Fibroblast of skin of back (primary cell): ENCODE measurements around the gene B3GALT6.

Experiments used
- DNase-seq: peaks from one replicate; pipeline ENCODE4 v3.0.0-alpha.2; 2013

The B3GALT6 gene

DNA sequence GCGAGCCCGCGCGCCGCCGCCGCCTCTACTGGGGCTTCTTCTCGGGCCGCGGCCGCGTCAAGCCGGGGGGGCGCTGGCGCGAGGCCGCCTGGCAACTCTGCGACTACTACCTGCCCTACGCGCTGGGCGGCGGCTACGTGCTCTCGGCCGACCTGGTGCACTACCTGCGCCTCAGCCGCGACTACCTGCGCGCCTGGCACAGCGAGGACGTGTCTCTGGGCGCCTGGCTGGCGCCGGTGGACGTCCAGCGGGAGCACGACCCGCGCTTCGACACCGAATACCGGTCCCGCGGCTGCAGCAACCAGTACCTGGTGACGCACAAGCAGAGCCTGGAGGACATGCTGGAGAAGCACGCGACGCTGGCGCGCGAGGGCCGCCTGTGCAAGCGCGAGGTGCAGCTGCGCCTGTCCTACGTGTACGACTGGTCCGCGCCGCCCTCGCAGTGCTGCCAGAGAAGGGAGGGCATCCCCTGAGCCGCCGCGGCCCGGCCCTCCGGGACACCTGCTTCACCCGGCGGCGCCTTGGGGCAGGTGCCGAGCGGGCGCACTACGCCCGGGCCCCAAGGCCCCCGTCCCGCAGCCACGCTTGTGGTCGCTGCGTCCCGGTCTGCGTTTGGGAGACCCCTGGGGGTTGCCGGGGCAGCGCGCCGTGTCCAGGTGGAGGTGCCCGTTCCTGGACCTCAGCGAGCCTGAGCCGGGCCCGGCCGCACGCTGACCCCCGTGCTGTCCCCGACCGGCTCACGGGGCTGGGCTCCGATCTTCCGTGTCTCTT is 944 bp downstream of the B3GALT6 start:
- DNase-seq, result no peak

DNA sequence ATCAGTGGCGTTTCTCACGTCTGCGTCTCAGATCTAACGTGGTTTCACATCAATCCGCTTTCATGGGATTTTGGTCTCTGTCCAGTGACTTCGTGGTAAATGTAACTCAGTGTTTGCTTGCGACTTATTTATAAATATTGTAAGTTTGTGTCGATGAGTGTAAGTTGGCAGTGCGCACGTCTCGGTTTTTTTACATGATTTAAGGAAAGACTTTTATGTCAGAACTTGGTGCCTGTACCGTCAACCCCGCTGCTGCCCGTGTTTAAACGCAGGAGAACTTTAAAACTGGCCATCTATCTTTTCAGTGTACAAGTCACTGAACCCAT is 1.5 kb downstream of the B3GALT6 start:
- no peak for DNase-seq

- no peak for DNase-seq
These were observed 2.3 kb downstream of the B3GALT6 start for GRCh38 chr1:1234180-1234808.

GRCh38 chr1:1235016-1235744 is 3.1 kb downstream of the B3GALT6 start:
- DNase-seq, result no peak

GRCh38 chr1:1236176-1236763 is 4.2 kb downstream of the B3GALT6 start:
- DNase-seq, result no peak

- DNase-seq, result no peak
These were observed 5.2 kb downstream of the B3GALT6 start for GRCh38 chr1:1236945-1237873.

DNA sequence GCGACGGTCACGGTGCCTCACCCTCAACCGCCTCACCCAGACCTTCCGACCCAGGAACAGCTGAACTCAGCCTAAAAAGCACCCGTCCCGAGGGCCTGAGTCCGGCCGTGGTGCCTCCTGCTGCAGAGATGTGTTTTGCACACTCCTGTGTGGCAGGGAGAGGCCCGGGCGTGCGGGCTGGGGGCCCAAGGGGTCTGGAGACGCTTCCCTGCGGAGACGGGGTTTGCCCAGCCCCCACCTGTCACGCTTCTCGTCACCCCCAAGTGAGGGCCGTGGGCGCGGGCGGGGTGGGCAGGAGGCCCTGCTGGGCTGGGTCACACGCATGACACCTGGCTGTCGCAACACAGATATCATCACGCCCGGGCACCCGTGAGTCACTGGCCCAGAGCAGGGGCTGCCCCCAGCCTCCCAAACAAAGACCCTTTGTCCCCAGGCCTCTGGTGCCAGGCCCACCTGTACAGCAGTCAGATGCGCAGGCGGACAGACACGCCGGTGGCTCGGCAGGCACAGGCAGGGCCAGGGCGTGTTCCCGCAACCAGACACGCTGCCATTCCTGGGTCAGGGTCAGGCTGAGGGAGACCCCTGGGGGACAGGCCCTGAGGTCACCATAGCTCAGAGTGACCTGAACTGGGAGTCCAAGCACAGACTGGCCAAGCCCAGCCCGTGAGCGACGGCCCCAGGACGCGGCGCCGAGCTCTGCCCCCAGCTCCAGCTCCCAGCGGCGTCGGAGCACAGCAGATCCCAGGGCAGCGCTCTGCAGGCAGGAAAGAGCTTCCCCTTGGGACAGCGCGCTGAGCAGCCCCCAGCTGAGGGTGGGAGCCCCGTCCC is 6.1 kb downstream of the B3GALT6 start:
- no peak for DNase-seq

- no peak for DNase-seq
These were observed 6.7 kb downstream of the B3GALT6 start for GRCh38 chr1:1238702-1239178.

DNA sequence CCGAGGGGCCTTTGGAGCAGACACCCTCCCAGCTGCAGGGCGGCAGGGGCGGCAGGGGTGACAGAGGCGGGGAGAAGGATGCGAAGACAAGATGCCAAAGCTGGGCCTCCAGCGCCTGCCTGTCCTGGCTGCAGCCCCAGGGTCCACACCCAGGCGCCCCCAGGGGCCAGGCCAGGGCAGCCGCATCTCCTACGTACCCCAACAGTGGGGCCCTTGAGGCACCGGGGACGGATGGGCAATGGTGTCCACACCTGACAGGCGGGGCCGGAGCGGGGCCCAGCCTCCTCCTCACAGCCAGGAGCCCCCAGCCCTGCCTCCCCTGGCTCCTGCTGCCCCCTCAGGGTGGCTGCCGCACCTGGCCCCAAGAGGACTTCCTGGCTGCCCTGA is 7.2 kb downstream of the B3GALT6 start:
- no peak for DNase-seq

GRCh38 chr1:1239614-1240347 is 7.7 kb downstream of the B3GALT6 start:
- no peak for DNase-seq

DNA sequence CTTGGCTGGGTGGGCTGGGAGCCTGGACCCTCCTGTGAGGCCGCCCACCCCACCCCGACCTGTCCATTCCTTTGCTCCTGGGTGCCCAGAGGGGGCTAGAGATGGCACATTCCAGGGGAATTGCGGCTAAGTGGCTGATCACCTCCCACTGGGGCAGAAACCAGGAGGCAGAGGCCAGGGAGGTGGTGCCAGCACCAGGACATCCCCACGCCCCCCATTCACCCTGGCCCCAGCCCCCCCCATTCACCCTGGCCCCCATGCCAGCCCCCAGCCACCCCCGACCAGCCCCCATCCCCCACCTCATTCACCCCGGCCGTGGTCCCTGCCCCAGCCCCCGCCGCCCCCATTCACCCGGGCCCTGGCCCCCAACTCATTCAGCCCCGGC is 8.3 kb downstream of the B3GALT6 start:
- DNase-seq, result no peak

GRCh38 chr1:1240822-1241587 is 9.0 kb downstream of the B3GALT6 start:
- no peak for DNase-seq

GRCh38 chr1:1241588-1242219 is 9.7 kb downstream of the B3GALT6 start:
- DNase-seq, result no peak

- DNase-seq, result no peak
These were observed 10.6 kb downstream of the B3GALT6 start for GRCh38 chr1:1242461-1243265.

DNA sequence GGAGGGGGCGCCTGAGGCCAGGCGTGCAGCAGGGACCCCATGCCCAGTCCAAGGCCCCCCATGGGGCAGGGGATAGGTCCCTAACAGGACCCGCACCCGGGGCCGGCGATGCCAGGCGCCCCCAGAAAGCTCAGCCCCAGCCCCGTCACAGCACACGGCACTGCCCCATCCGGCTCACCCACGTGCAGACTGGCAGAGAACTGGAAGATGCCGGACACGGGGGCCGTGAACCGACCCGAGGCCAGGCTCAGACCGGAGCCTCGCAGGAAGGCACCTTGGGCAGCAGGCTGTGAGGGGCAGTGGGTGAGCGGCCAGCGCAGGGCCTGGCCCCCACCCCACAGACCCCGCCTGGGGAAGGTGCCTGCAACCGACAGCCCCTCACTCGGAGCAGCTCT is 11.2 kb downstream of the B3GALT6 start:
- DNase-seq, result no peak

DNA sequence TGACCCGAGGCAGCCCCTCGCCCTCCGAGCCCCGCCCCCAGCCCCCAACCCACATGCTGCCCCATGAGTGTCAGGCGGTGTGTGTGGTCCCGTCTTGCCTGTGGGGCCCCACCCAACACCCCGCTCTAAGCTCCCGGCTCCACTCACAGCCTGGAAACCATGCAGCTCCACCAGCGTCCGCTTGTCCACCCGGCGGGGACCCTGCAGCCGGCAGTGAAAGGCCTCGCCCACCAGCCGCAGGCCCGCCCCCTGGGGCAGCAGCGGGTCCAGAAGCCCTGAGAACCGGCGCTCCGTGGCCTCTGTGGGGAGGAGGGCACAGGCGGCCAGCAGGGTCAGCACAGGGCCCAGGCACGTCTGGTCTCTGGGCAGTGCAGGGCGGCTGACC is 11.8 kb downstream of the B3GALT6 start:
- no peak for DNase-seq

DNA sequence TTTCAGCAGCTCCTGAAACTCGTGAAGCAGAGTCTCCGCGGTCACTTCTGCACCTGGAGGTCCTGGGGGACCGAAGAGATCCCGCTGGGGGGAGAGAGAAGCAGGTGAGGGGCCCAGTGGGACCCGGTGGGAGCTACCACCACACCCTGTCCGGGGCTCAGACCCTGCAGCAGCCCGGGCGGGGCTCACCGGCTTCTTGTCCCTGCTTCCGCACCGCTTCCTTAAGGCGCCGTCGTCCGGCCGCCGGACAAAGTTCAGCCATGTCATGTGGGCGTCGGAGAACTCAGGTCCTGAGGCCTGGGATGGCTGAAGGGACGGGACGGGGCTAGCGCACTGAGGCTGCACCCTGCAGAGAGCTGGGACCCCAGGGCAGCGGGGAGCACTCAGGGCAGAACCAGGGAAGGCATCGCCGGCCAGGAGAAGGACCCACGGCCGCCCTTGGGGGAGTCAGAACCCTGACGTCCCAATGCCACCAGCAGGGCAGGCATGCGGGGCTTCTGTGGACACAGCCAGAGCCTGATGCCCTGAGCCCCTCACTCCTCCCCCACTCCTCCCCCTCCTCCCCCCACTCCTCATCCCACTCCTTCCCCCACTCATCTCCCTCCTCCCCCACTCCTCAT is 12.3 kb downstream of the B3GALT6 start:
- no peak for DNase-seq
